K562 (cell line): Measurements from ENCODE around the gene TYRO3. TPM values are rescaled to one million over a fixed set of nuclear protein-coding genes. Genes with fewer than 3 reads are reported as not detected.

Experiments
- ARID4B ChIP-seq: sonication (generic); formaldehyde crosslinking; IDR thresholded peaks from 2 replicates; pipeline ENCODE4 v1.8.0; 2022; ENCODE audit warnings: mild to moderate bottlenecking, missing genetic modification reagents
- BRCA1 ChIP-seq, 2 experiments: fragments of 450-650 bp in 1 of 2; sonication (generic) in 1 of 2; formaldehyde crosslinking in 1 of 2; IDR thresholded peaks; 2 replicates each; pipeline versions ENCODE4 v1.5.0 to v1.6.1; 2017 to 2020; ENCODE audit warnings: mild to moderate bottlenecking in 1 of 2, missing genetic modification reagents in 1 of 2
- CHCHD3 ChIP-seq: fragments of 250-450 bp; sonication (Bioruptor Pico); IDR thresholded peaks from 2 replicates; pipeline ENCODE4 v2.1.2; 2022; ENCODE audit warnings: mild to moderate bottlenecking
- CTBP1 ChIP-seq: fragments of 450-650 bp; IDR thresholded peaks from 2 replicates; pipeline ENCODE4 v1.6.1; 2016; ENCODE audit warnings: borderline replicate concordance
- CXXC5 ChIP-seq: fragments of 250-450 bp; sonication (Bioruptor Pico); IDR thresholded peaks from 2 replicates; pipeline ENCODE4 v1.8.0; 2022; ENCODE audit warnings: inconsistent platforms, mild to moderate bottlenecking, moderate library complexity
- GMEB1 ChIP-seq: fragments of 250-450 bp; sonication (Bioruptor Pico); IDR thresholded peaks from 2 replicates; pipeline ENCODE4 v1.4.0; 2020; ENCODE audit warnings: mild to moderate bottlenecking
- IRF2 ChIP-seq: sonication (generic); formaldehyde crosslinking; IDR thresholded peaks from 2 replicates; pipeline ENCODE4 v1.8.1; 2022; ENCODE audit warnings: mild to moderate bottlenecking, missing genetic modification reagents
- JUND ChIP-seq, 2 experiments: IDR thresholded peaks; 2 replicates in 1 of 2; 3 replicates in 1 of 2; pipeline ENCODE4 v1.6.1; 2011; ENCODE audit warnings: borderline replicate concordance in 2 of 2, low read depth in 2 of 2, low read length in 2 of 2, improper control_type of control experiment in 1 of 2, missing biosample characterization in 1 of 2, missing genetic modification characterization in 1 of 2, missing genetic modification reagents in 1 of 2
- LEF1 ChIP-seq: fragments of 450-650 bp; IDR thresholded peaks from 2 replicates; pipeline ENCODE4 v1.6.1; 2016; ENCODE audit warnings: mild to moderate bottlenecking
- MECOM ChIP-seq: fragments of 250-450 bp; sonication (Bioruptor Pico); IDR thresholded peaks from 2 replicates; pipeline ENCODE4 v1.8.0; 2022; ENCODE audit warnings: inconsistent platforms
- MEF2D ChIP-seq: conservative IDR thresholded peaks from 2 replicates; pipeline ENCODE4 v1.6.1; 2016; ENCODE audit warnings: low read depth, missing genetic modification characterization, missing compliant biosample characterization
- PRPF4 ChIP-seq: fragments of 200-400 bp; formaldehyde crosslinking; IDR thresholded peaks from one replicate; pipeline ENCODE4 v1.6.1; 2017; ENCODE audit warnings: low read length, low read depth, mild to moderate bottlenecking; ENCODE audit not compliant: insufficient read depth, poor library complexity, severe bottlenecking
- PTTG1 ChIP-seq: fragments of 450-650 bp; IDR thresholded peaks from 2 replicates; pipeline ENCODE4 v1.6.1; 2016; ENCODE audit warnings: low read depth, mild to moderate bottlenecking, missing genetic modification characterization, missing compliant biosample characterization
- SMC3 ChIP-seq: conservative IDR thresholded peaks from 2 replicates; pipeline ENCODE4 v1.6.1; 2011; ENCODE audit warnings: low read depth, low read length, improper control_type of control experiment; ENCODE audit not compliant: insufficient read depth
- SNRNP70 ChIP-seq: fragments of 200-400 bp; formaldehyde crosslinking; optimal IDR thresholded peaks from 2 replicates; pipeline ENCODE3; 2017; ENCODE audit warnings: low read depth, low read length
- SUPT5H ChIP-seq: fragments of 450-650 bp; IDR thresholded peaks from 2 replicates; pipeline ENCODE4 v1.6.1; 2016
- TARDBP ChIP-seq: fragments of 450-650 bp; IDR thresholded peaks from 2 replicates; pipeline ENCODE4 v1.6.1; 2016
- TCFL5 ChIP-seq: fragments of 250-450 bp; sonication (Bioruptor Pico); conservative IDR thresholded peaks from 2 replicates; pipeline ENCODE4 v1.6.1; 2021; ENCODE audit warnings: mild to moderate bottlenecking, moderate library complexity, matching md5 sums
- THRA ChIP-seq: fragments of 450-650 bp; IDR thresholded peaks from 2 replicates; pipeline ENCODE4 v1.6.1; 2017; ENCODE audit warnings: mild to moderate bottlenecking, moderate library complexity
- ZNF445 ChIP-seq: fragments of 250-450 bp; sonication (Bioruptor Pico); IDR thresholded peaks from 2 replicates; pipeline ENCODE4 v1.4.0; 2020; ENCODE audit warnings: low read depth, mild to moderate bottlenecking, moderate library complexity
- ZNF644 ChIP-seq: fragments of 200-800 bp; sonication (Bioruptor generic); IDR thresholded peaks from 2 replicates; pipeline ENCODE4 v1.6.1; 2016; ENCODE audit warnings: low read depth, missing genetic modification characterization, missing compliant biosample characterization
- polyA plus RNA-seq, 8 experiments: library from polyadenylated mRNA; depleted of rRNA in 4 of 8; stranded (reverse) in 5 of 8; unstranded in 3 of 8; fragments of >200 nt; fragmentation: Nextera tagmentation in 2 of 8; fragmentation: Illumina TruSeq in 1 of 8; extraction: Ambion mirVana in 2 of 8; extraction: Trizol in 1 of 8; gene quantifications; 2 replicates each; pipeline versions ENCODE4 v1.2.1 to v1.2.3, GENCODE V29; 2011 to 2014; ENCODE audit warnings: inconsistent platforms in 1 of 8, missing spikeins in 1 of 8
- total RNA-seq, 7 experiments: library from RNA; depleted of rRNA in 6 of 7; stranded (reverse); fragments of >200 nt in 6 of 7; fragmentation: Illumina TruSeq in 2 of 7; extraction: Trizol in 2 of 7; gene quantifications; 2 replicates each; pipeline versions ENCODE4 v1.2.1 to v1.2.3, GENCODE V29; 2011 to 2021; ENCODE audit warnings: low replicate concordance in 1 of 7

The TYRO3 gene
- total and polyA plus RNA-seq, 9 of the 15 experiments (the other 6 are each of a cell fraction or from before 2014, with no cell fraction given) = 2.6 to 39.6 (median 18.6) TPM

- TF ChIP-seq ARID4B (no peak), TCFL5 (no peak), SNRNP70 (no peak), CXXC5 (CRISPR knock-in tag) (peak; percentile 79), IRF2 (CRISPR knock-in tag) (no peak), SMC3 (0 out of 2 replicates have a peak, but pooled peaks have one; percentile 5), MEF2D (no peak), TARDBP (no peak), ZNF644 (tag) (no peak), MECOM (no peak), CHCHD3 (CRISPR knock-in tag) (no peak), SUPT5H (no peak), BRCA1 (IDR thresholded peaks at IDR 0.05) (no peak), BRCA1 (CRISPR knock-in tag; IDR thresholded peaks at IDR 0.05) (no peak), LEF1 (no peak), GMEB1 (CRISPR knock-in tag) (no peak), CTBP1 (peak; percentile 43; the same call in 1 of the 2 replicates), PRPF4 (no peak), THRA (no peak), ZNF445 (CRISPR knock-in tag) (no peak), JUND (IDR thresholded peaks at IDR 0.05; ENCODE audit: borderline replicate concordance, low read depth, low read length) (no peak), JUND (tag; IDR thresholded peaks at IDR 0.05; ENCODE audit: borderline replicate concordance, low read depth, low read length) (no peak; the same call in 2 of the 3 replicates), PTTG1 (tag) (no peak)
Observed at GRCh38 chr15:41558400-41559238, at the start of gene TYRO3 (continued).
